ENCODE results near the gene ITIH4.

The ITIH4 gene

GRCh38 chr3:52852419-52852818 lies 21.9 kb upstream of the ITIH4 start:
- TF ChIP-seq EZH2 (IDR thresholded peaks at IDR 0.05; ENCODE audit: borderline replicate concordance, low read depth, low read length, severe bottlenecking) (no peak), CTCF (IDR thresholded peaks at IDR 0.05; ENCODE audit: borderline replicate concordance, extremely low read depth, low read length, poor library complexity, severe bottlenecking) (no peak)
- H3K4me2 ChIP-seq (ENCODE audit: insufficient read depth, low read length) = no peak overlapping the region

GRCh38 chr3:52851348-52851747 lies 20.9 kb upstream of the ITIH4 start:
- Histone ChIP-seq H3K4me3 (ENCODE audit: low read depth in 1 of 2, low read length in 2 of 2) (no peak overlapping the region), H4K20me1 (ENCODE audit: insufficient read depth, low read length) (peaks cover 4% of the 10 kb centered on the region; the same call in 1 of the 2 replicates), H3K79me2 (ENCODE audit: insufficient read depth, low read length) (no peaks in the 10 kb centered on the region), H3K4me2 (ENCODE audit: insufficient read depth, low read length) (no peak overlapping the region), H3K36me3 (ENCODE audit: insufficient read depth, low read length) (peaks cover 34% of the 10 kb centered on the region), H3K27ac (ENCODE audit: low read length) (no peak overlapping the region), H3K9ac (ENCODE audit: low read depth, low read length) (no peak overlapping the region), H2AFZ (ENCODE audit: low read depth, low read length) (no peak overlapping the region), H3K4me1 (ENCODE audit: insufficient read depth, low read length) (no peaks in the 10 kb centered on the region), H3K27me3 (ENCODE audit: insufficient read depth, low read length, poor library complexity) (no peaks in the 10 kb centered on the region), H3K9me3 (ENCODE audit: insufficient read depth, low read length, severe bottlenecking) (no peaks in the 10 kb centered on the region)
- peak; percentile 72 for TF ChIP-seq CTCF (IDR thresholded peaks at IDR 0.05; ENCODE audit: borderline replicate concordance, extremely low read depth, low read length, poor library complexity, severe bottlenecking)
- no peak for TF ChIP-seq EZH2 (IDR thresholded peaks at IDR 0.05; ENCODE audit: borderline replicate concordance, low read depth, low read length, severe bottlenecking)
- peak; percentile 64 for ATAC-seq (ENCODE audit: insufficient read depth, low read depth)
- DNase-seq = peak; percentile 33

More at GRCh38 chr3:52852419-52852818, 21.9 kb upstream of the ITIH4 start:
- Histone ChIP-seq H4K20me1 (ENCODE audit: insufficient read depth, low read length) (peaks cover 4% of the 10 kb centered on the region; the same call in 1 of the 2 replicates), H3K36me3 (ENCODE audit: insufficient read depth, low read length) (peaks cover 33% of the 10 kb centered on the region), H3K4me3 (ENCODE audit: low read depth in 1 of 2, low read length in 2 of 2) (no peak overlapping the region), H3K9me3 (ENCODE audit: insufficient read depth, low read length, severe bottlenecking) (no peaks in the 10 kb centered on the region), H3K4me1 (ENCODE audit: insufficient read depth, low read length) (no peaks in the 10 kb centered on the region), H3K27ac (ENCODE audit: low read length) (no peak overlapping the region), H3K9ac (ENCODE audit: low read depth, low read length) (no peak overlapping the region; the same call in 1 of the 2 replicates), H2AFZ (ENCODE audit: low read depth, low read length) (no peak overlapping the region), H3K27me3 (ENCODE audit: insufficient read depth, low read length, poor library complexity) (no peaks in the 10 kb centered on the region), H3K79me2 (ENCODE audit: insufficient read depth, low read length) (no peaks in the 10 kb centered on the region)
- no peak for DNase-seq
- ATAC-seq (ENCODE audit: insufficient read depth, low read depth) = no peak

GRCh38 chr3:52849656-52850055 lies 19.2 kb upstream of the ITIH4 start:
- Histone ChIP-seq H3K9ac (ENCODE audit: low read depth, low read length) (no peak overlapping the region), H3K4me1 (ENCODE audit: insufficient read depth, low read length) (no peaks in the 10 kb centered on the region), H3K36me3 (ENCODE audit: insufficient read depth, low read length) (peaks cover 34% of the 10 kb centered on the region), H3K27me3 (ENCODE audit: insufficient read depth, low read length, poor library complexity) (no peaks in the 10 kb centered on the region), H2AFZ (ENCODE audit: low read depth, low read length) (no peak overlapping the region), H3K27ac (ENCODE audit: low read length) (no peak overlapping the region), H3K79me2 (ENCODE audit: insufficient read depth, low read length) (no peaks in the 10 kb centered on the region), H3K9me3 (ENCODE audit: insufficient read depth, low read length, severe bottlenecking) (no peaks in the 10 kb centered on the region), H3K4me2 (ENCODE audit: insufficient read depth, low read length) (no peak overlapping the region), H3K4me3 (ENCODE audit: low read depth in 1 of 2, low read length in 2 of 2) (no peak overlapping the region), H4K20me1 (ENCODE audit: insufficient read depth, low read length) (no peaks in the 10 kb centered on the region)
- TF ChIP-seq CTCF (IDR thresholded peaks at IDR 0.05; ENCODE audit: borderline replicate concordance, extremely low read depth, low read length, poor library complexity, severe bottlenecking) (no peak), EZH2 (IDR thresholded peaks at IDR 0.05; ENCODE audit: borderline replicate concordance, low read depth, low read length, severe bottlenecking) (no peak)
- ATAC-seq (ENCODE audit: insufficient read depth, low read depth) = no peak
- no peak for DNase-seq

- no peaks in the 10 kb centered on the region for H3K79me2 ChIP-seq (ENCODE audit: insufficient read depth, low read length)
- no peaks in the 10 kb centered on the region for H3K4me1 ChIP-seq (ENCODE audit: insufficient read depth, low read length)
- no peaks in the 10 kb centered on the region for H3K9me3 ChIP-seq (ENCODE audit: insufficient read depth, low read length, severe bottlenecking)
- DNase-seq (no peak), ATAC-seq (ENCODE audit: insufficient read depth, low read depth) (no peak)
- H3K9ac ChIP-seq (ENCODE audit: low read depth, low read length) = no peak overlapping the region
- no peak overlapping the region for H2AFZ ChIP-seq (ENCODE audit: low read depth, low read length)
- H3K27me3 ChIP-seq (ENCODE audit: insufficient read depth, low read length, poor library complexity) = no peaks in the 10 kb centered on the region
- no peak overlapping the region for H3K27ac ChIP-seq (ENCODE audit: low read length)
- H3K4me3 ChIP-seq (ENCODE audit: low read depth in 1 of 2, low read length in 2 of 2) = no peak overlapping the region
- no peaks in the 10 kb centered on the region for H4K20me1 ChIP-seq (ENCODE audit: insufficient read depth, low read length)
- peaks cover 34% of the 10 kb centered on the region for H3K36me3 ChIP-seq (ENCODE audit: insufficient read depth, low read length)
- H3K4me2 ChIP-seq (ENCODE audit: insufficient read depth, low read length) = no peak overlapping the region
- TF ChIP-seq EZH2 (IDR thresholded peaks at IDR 0.05; ENCODE audit: borderline replicate concordance, low read depth, low read length, severe bottlenecking) (no peak), CTCF (IDR thresholded peaks at IDR 0.05; ENCODE audit: borderline replicate concordance, extremely low read depth, low read length, poor library complexity, severe bottlenecking) (no peak)
Observed at GRCh38 chr3:52848617-52849016, 18.1 kb upstream of the ITIH4 start.

All from DND-41 (cell line).